ENCODE results near the gene DVL2.

GRCh38 chr17:7262935-7263800, 28.9 kb upstream of the DVL2 start:
- TF ChIP-seq, protein P1, sequence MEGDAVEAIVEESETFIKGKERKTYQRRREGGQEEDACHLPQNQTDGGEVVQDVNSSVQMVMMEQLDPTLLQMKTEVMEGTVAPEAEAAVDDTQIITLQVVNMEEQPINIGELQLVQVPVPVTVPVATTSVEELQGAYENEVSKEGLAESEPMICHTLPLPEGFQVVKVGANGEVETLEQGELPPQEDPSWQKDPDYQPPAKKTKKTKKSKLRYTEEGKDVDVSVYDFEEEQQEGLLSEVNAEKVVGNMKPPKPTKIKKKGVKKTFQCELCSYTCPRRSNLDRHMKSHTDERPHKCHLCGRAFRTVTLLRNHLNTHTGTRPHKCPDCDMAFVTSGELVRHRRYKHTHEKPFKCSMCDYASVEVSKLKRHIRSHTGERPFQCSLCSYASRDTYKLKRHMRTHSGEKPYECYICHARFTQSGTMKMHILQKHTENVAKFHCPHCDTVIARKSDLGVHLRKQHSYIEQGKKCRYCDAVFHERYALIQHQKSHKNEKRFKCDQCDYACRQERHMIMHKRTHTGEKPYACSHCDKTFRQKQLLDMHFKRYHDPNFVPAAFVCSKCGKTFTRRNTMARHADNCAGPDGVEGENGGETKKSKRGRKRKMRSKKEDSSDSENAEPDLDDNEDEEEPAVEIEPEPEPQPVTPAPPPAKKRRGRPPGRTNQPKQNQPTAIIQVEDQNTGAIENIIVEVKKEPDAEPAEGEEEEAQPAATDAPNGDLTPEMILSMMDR (tag by site-specific recombination; IDR thresholded peaks at IDR 0.05) = no peak
- no peak for TF ChIP-seq ZNF184 (tag by site-specific recombination; IDR thresholded peaks at IDR 0.05)
- TF ChIP-seq ZNF548 (tag by site-specific recombination; IDR thresholded peaks at IDR 0.05) = no peak
- no peak for TF ChIP-seq ZNF473 (tag by site-specific recombination; IDR thresholded peaks at IDR 0.05)
- 0 out of 2 replicates have a peak, but pooled peaks have one; percentile 24 for TF ChIP-seq PRDM4 (tag by site-specific recombination; IDR thresholded peaks at IDR 0.05)
- TF ChIP-seq ZNF248 (tag by site-specific recombination; IDR thresholded peaks at IDR 0.05) = no peak

All from HEK293 (cell line).